ENCODE measurements around the gene PSAPL1. TPM values are rescaled to one million over a fixed set of nuclear protein-coding genes. Genes with fewer than 3 reads are reported as not detected.

The PSAPL1 gene
- total and polyA plus RNA-seq, 2 of the 8 experiments (the other 6 are each of a cell fraction or from before 2014, with no cell fraction given) = 0.03 TPM; not detected in 1

GRCh38 chr4:7428261-7429068, 6.3 kb downstream of the PSAPL1 start:
- Histone ChIP-seq H4K91ac (replicated peaks; ENCODE audit: insufficient read length, low read length) (no peak overlapping the region), H2BK15ac (ENCODE audit: low read length) (peak overlapping the region; percentile 1; the same call in 1 of the 2 replicates), H3K23ac (ENCODE audit: insufficient read length) (no peak overlapping the region), H3K27ac (ENCODE audit: low read depth, low read length) (no peak overlapping the region), H3K4me2 (ENCODE audit: insufficient read depth in 1 of 2, low read depth in 2 of 2, low read length in 2 of 2) (no peak overlapping the region), H2AFZ (ENCODE audit: low read length) (no peak overlapping the region), H4K8ac (ENCODE audit: extremely low read depth, insufficient read depth, low read length) (no peak overlapping the region; the same call in 1 of the 2 replicates), H3K23me2 (ENCODE audit: low read depth, low read length) (no peaks in the 10 kb centered on the region), H3K56ac (replicated peaks; ENCODE audit: insufficient read length, low read depth, low read length) (no peak overlapping the region), H3K27me3 (replicated peaks in 1 of 4; ENCODE audit: control insufficient read depth in 3 of 4, extremely low read depth in 1 of 4, insufficient read depth in 3 of 4, low read length in 3 of 4) (no peaks in the 10 kb centered on the region), H3K4me1 (replicated peaks in 1 of 4; ENCODE audit: control insufficient read depth in 3 of 4, insufficient read depth in 4 of 4, low read length in 3 of 4) (peaks cover 0 to 29% (median 12%) of the 10 kb centered on the region in 4 experiments; a peak in 4 of 7 replicates), H3K79me1 (ENCODE audit: low read depth, low read length) (no peaks in the 10 kb centered on the region), H3K9ac (replicated peaks in 1 of 4; ENCODE audit: extremely low read depth in 1 of 4, low read depth in 3 of 4, low read length in 3 of 4) (no peak overlapping the region), H3K9me3 (ENCODE audit: insufficient read depth in 2 of 2, low read depth in 1 of 2, low read length in 1 of 2) (no peaks in the 10 kb centered on the region), H4K5ac (ENCODE audit: insufficient read length, low read depth, low read length) (no peak overlapping the region), H2BK120ac (replicated peaks; ENCODE audit: low read depth, low read length) (no peak overlapping the region), H3K36me3 (ENCODE audit: control insufficient read depth in 2 of 4, insufficient read depth in 4 of 4, low read length in 3 of 4) (no peaks in the 10 kb centered on the region), H4K20me1 (replicated peaks in 1 of 2; ENCODE audit: control insufficient read depth in 1 of 2, insufficient read depth in 2 of 2, low read length in 2 of 2) (no peaks in the 10 kb centered on the region), H3K14ac (ENCODE audit: insufficient read length) (no peak overlapping the region), H2BK5ac (ENCODE audit: low read depth, low read length) (0 out of 2 replicates have a peak overlapping the region, but pooled peaks have one; percentile 5), H3K4ac (replicated peaks; ENCODE audit: insufficient read length, low read depth, low read length) (no peak overlapping the region), H2BK12ac (ENCODE audit: low read depth, low read length) (peak overlapping the region; percentile 75; the same call in 1 of the 2 replicates), H3K18ac (ENCODE audit: extremely low read depth, low read length) (peak overlapping the region; percentile 38), H2BK20ac (ENCODE audit: low read length) (peak overlapping the region; percentile 27; the same call in 1 of the 2 replicates), H3K4me3 (ENCODE audit: extremely low read depth in 1 of 4, insufficient read depth in 2 of 4, low read depth in 3 of 4, low read length in 4 of 4) (no peak overlapping the region), H3K79me2 (ENCODE audit: control insufficient read depth in 1 of 2, insufficient read depth in 2 of 2, low read length in 2 of 2) (no peaks in the 10 kb centered on the region), H2AK5ac (ENCODE audit: low read depth, low read length) (no peak overlapping the region)
- no peak for FAIRE-seq
- ChIA-PET CTCF (ENCODE audit: partially characterized antibody) (interaction anchor here (1.2 to 1.5 kb wide), 2 partner anchors 292 to 303 kb away, joined by 3 read pairs; no protein-coding TSS in a partner anchor), POLR2A (ENCODE audit: partially characterized antibody) (interaction anchor here (1.3 kb wide), 1 partner anchor 22 kb away, joined by 3 read pairs; no protein-coding TSS in a partner anchor)
- DNase-seq (ENCODE audit: low read depth in 1 of 2, low spot score in 2 of 2) = peak in 1 of 2 experiments; percentile 53
- WGBS, 2 experiments (ENCODE audit: extremely low coverage in 1 of 2, insufficient coverage in 1 of 2, insufficient read length in 1 of 2, insufficient replicate concordance in 2 of 2, low coverage in 1 of 2, low lambda C conversion rate in 2 of 2, missing lambda C conversion rate in 1 of 2) = 78% methylated on average over 13 of the region's 16 CpGs; no CpG with 5 or more reads in 1 of the 2 experiments
- no peak for TF ChIP-seq KDM1A (IDR thresholded peaks at IDR 0.05; ENCODE audit: borderline replicate concordance, low read length)
- no peak for TF ChIP-seq SP4 (IDR thresholded peaks at IDR 0.05; ENCODE audit: low read length)
- TF ChIP-seq CTBP2 (IDR thresholded peaks at IDR 0.05; ENCODE audit: borderline replicate concordance, insufficient read depth, insufficient read length, low read length) = no peak
- no peak for TF ChIP-seq SAP30 (IDR thresholded peaks at IDR 0.05; ENCODE audit: insufficient read depth, insufficient replicate concordance, low read length)
- TF ChIP-seq SUZ12 (IDR thresholded peaks at IDR 0.05; ENCODE audit: low read length) = no peak
- TF ChIP-seq BACH1 (IDR thresholded peaks at IDR 0.05; ENCODE audit: low read length) = no peak
- TF ChIP-seq CBX8 (IDR thresholded peaks at IDR 0.05; ENCODE audit: borderline replicate concordance, low read depth, low read length) = no peak
- TF ChIP-seq YY1 (IDR thresholded peaks at IDR 0.05; ENCODE audit: low read depth, low read length) = 0 out of 2 replicates have a peak, but pooled peaks have one; percentile 11
- TF ChIP-seq TAF1 (IDR thresholded peaks at IDR 0.05; ENCODE audit: low read depth, low read length) = no peak
- TF ChIP-seq, protein P1, sequence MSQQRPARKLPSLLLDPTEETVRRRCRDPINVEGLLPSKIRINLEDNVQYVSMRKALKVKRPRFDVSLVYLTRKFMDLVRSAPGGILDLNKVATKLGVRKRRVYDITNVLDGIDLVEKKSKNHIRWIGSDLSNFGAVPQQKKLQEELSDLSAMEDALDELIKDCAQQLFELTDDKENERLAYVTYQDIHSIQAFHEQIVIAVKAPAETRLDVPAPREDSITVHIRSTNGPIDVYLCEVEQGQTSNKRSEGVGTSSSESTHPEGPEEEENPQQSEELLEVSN (IDR thresholded peaks at IDR 0.05) = no peak
- no peak for TF ChIP-seq SIX5 (IDR thresholded peaks at IDR 0.05; ENCODE audit: low read depth, low read length)

Measured in H1 (cell line).